Testis (tissue), 2 donors: Measurements from ENCODE around the gene ERN2.

Source experiments
- POLR2A ChIP-seq: fragments of 450-650 bp; IDR thresholded peaks from one replicate; pipeline ENCODE4 v1.6.1; 2017; ENCODE audit warnings: antibody characterized with exemption, mild to moderate bottlenecking, moderate library complexity
- TF ChIP-seq, protein P1 (sequence below), 3 experiments: fragments of 450-650 bp in 2 of 3; fragments of 200-600 bp in 1 of 3; sonication (generic) in 1 of 3; IDR thresholded peaks; one replicate each; pipeline ENCODE4 v1.5.1; 2016 to 2019; ENCODE audit warnings: antibody characterized with exemption in 3 of 3, mild to moderate bottlenecking in 2 of 3, moderate library complexity in 1 of 3

DNA sequence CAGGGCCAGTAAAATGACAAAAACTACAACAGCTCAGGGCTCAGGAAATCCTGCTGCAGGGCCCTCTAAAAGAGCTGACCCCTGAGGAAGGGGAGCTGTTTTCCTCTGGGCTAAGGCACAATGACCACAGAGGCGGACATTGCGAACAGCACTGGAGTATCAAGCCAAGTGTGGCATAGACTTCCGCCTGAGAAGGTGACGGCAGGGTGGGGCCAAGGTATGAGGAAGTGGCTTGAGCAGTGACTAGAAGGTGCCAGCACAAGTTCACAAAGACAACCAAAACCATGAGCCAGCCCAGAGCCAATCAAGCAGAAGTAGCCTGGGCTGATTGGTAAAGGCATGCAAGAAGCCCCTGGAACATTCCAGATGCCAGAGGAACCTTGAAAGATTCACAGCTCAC lies 13.9 kb downstream of the ERN2 start:
- TF ChIP-seq, protein P1, sequence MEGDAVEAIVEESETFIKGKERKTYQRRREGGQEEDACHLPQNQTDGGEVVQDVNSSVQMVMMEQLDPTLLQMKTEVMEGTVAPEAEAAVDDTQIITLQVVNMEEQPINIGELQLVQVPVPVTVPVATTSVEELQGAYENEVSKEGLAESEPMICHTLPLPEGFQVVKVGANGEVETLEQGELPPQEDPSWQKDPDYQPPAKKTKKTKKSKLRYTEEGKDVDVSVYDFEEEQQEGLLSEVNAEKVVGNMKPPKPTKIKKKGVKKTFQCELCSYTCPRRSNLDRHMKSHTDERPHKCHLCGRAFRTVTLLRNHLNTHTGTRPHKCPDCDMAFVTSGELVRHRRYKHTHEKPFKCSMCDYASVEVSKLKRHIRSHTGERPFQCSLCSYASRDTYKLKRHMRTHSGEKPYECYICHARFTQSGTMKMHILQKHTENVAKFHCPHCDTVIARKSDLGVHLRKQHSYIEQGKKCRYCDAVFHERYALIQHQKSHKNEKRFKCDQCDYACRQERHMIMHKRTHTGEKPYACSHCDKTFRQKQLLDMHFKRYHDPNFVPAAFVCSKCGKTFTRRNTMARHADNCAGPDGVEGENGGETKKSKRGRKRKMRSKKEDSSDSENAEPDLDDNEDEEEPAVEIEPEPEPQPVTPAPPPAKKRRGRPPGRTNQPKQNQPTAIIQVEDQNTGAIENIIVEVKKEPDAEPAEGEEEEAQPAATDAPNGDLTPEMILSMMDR (IDR thresholded peaks at IDR 0.05): no peak
- TF ChIP-seq POLR2A: no peak
